Stimulated activated naive CD8-positive, alpha-beta T cell treated with anti-CD3 and anti-CD28 coated beads, Interleukin-15, Interleukin-2, amounts not matched to agents 100 U/mL and 50 U/mL, for 24 hours (primary cell): Measurements from ENCODE around the gene PAEP.

ENCODE experiments used
- ATAC-seq: fragments of 150-1000 bp; cut with Tn5 transposase; one replicate; pipeline ENCODE4 v1.10.0; 2021
- DNase-seq: peaks from one replicate; pipeline ENCODE4 v3.0.0; 2021

PAEP gene

DNA sequence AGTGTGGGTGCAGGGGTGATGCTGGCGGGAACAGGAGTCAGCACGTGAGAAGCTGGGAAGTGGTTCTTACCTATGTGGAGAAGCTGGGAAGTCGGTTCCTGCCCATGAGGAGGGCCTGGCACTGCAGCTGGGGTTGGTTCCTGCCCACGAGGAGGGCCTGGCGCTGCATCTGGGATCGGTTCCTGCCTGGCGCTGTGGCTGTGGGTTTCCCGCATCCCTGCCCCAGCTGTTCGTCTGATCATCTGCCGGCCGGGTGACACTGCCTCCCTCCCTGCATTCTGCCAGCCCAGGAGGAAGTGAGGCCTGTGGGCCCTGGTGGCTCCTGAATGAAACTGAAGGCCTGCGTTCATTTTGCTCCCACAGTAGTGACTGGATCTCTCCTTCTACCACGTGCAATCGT lies 10.5 kb upstream of the PAEP start:
- DNase-seq (no peak), ATAC-seq (no peak)

DNA sequence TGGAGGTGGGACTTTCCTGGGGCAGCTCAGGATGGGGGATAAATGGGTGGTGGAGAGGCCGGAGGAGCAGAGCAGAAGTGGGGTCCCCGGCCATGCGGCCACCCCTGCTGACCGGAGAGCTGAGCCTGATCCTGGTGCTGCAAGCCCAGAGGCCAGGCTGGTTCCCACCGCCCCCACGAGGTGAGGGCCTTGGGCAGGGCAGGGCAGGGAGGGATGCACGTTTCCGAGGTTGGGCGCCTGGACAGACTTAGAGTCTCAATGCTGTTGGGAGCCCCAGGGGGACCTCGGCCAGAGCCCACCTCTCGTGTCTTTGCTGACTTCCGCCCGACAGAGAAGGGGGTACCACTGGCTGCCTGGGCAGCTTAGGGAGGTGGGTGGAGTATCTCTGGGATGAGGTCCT lies 10.1 kb upstream of the PAEP start:
- ATAC-seq (no peak), DNase-seq (no peak)

DNA sequence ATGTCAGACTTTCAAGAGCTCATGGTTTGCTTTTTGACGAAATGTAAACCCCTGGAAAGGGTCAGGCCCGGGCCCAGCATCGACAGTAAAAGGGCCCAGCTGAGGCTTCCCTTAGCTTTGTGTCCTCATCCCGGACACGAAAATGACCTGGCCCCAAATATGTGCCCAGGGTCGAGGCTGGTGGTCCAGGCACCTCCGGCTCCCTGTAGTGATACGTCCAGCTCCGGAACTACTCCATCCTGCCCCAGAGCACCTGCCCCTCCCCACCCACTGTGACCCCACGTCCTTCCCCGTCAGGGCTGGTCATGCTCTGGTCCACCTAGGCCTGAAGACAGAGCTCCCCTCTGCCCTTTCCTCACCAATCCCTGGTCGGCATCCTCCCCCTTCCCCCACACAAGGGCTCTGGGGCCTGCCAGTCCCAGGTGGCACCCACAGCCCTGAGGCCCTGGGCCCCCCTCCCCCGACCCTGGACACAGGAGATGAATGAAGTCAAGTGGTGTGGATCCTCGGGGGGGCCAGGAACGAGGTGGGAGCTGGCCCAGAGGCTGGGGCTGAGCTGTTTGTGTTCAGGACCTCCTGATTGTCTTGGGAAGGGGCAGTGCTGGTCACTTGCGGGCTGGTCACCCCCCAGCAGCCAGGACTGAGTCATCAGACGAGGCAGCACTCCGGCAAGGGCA lies 9.4 kb upstream of the PAEP start:
- ATAC-seq: no peak
- DNase-seq: no peak

DNA sequence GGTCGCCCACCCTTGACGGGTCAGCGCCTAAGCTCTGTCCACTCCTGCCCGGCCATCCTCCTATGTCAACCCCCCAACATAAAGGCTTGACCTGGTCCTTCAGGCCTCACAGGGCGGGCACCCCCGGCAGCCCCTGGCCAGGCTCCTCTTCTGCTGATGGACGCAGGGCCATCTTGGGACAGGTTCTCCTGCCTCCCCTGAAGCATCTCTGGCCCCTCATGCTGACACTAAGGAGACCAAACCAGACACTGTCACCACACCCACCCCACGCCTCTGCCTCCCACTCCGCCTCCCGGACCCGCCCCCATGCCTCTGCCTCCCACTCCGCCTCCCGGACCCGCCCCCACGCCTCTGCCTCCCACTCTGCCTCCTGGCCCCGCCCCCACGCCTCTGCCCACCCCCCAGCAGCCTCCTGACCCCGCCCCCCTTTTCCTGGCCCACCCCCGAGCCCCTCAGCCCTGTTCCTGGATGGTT lies 8.8 kb upstream of the PAEP start:
- no peak for DNase-seq
- ATAC-seq: no peak

DNA sequence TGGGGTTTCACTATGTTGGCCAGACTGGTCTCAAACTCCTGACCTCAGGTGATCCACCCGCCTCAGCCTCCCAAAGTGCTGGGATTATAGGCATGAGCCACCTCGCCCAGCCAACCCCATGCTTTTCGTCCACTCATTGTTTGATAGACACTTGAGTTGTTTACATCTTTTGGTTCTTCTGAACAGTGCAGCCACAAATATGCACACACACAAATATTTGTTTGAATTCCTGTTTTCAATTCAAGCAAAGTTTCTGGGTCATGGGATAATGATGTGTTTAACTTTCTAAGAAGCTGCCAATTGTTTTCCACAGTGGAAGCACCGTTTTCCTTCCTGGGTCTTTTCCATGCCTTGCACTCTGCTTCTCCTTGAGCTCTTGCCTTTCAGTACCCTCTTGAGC lies 6.8 kb upstream of the PAEP start:
- ATAC-seq (no peak), DNase-seq (no peak)

DNA sequence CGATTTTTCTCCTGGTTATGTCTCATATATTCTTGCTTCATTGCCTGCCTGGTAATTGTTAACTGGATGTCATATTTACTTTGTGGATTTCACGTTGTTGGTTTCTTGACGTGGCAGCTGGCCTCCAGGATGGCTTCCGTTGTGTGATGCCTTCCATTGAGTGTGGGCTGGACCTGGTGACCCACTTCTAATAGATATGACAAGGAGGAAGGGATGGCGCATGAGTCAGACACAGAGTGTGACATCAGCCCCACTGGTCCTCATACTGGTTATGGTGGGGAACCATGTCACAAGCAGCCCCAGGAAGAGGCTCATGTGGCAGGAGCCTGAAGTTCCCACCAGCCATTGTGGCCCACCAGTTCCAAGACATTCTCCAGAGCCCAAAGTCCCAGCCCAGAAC lies 6.4 kb upstream of the PAEP start:
- ATAC-seq (no peak), DNase-seq (no peak)

DNA sequence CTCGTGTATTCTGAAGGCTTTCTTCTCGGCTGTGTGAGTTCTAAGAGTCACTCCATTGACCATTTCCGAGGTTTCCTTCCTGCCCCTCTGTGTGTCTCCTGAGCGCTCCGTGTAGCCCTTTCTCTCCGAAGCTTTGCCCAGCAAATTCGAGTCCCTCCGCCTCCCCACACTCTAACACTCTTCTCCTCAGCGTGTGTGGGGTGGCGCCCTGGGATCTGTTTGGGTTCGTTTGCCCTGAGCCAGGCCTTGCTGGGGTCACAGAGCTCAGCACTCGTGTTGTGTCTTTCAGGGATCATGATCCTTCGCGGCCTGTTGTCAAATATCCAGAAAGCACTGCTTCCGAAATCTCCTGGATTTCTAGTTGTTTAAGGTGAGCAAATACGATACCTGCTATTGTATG lies 5.6 kb upstream of the PAEP start:
- ATAC-seq (no peak), DNase-seq (no peak)

DNA sequence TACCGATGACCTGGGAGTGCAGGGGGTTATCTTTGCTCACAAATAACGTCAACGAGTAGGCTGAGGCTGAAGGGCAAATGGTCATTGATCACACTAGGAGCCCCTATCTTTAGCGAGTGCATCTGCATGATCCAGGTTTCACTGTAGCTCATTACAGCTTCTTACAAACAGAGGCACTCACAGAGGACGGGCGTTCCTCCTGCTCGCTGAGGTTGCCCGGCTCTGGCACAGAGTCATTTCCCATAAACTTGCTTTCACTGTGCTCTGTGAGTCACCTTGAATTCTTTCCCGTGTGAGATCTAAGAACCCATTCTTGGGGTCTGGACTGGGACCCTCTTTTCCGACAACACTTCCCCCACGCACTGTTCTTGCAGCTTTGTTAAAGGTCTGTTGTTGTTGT lies 1.9 kb upstream of the PAEP start:
- ATAC-seq: no peak
- DNase-seq: no peak

DNA sequence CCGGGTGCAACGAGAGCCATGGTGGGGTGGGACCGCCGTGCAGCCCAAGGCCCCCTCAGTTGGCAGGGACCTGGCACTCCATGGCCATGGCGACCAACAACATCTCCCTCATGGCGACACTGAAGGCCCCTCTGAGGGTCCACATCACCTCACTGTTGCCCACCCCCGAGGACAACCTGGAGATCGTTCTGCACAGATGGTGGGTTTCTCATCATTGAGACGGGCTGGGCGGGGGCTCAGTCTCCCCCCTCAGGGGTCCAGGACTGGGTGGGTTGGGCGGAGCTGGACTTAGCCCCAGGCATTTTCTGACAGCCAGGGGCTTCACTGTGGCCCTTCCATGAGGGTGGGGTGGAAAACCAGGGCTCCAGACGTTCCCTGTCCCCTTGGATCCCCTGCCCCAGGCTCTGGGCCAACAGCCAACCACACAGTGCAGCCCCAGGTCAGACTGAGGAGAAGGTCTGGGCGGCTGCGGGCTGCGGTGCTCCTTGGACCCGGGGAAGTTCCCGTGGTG lies 734 bp downstream of the PAEP start:
- DNase-seq: no peak
- ATAC-seq: no peak

DNA sequence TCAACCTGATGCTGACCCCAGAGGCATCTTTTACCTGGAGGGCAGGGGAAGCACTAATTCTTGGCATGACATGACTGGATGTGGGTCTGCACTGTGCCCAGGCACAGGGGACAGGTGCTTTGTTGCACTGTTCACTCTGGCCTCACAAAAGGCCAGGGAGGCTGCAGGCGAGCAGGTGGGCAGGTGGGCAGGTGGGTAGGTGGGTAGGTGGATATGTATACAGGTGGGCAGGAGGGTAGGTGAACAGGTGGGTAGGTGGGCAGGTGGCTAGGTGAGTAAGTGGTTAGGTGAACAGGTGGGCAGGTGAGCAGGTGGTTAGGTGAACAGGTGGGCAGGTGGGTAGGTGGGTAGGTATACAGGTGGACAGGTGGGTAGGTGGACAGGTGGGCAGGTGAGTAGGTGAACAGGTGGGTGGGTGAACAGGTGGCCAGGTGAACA lies 1.5 kb downstream of the PAEP start:
- DNase-seq: no peak
- no peak for ATAC-seq

DNA sequence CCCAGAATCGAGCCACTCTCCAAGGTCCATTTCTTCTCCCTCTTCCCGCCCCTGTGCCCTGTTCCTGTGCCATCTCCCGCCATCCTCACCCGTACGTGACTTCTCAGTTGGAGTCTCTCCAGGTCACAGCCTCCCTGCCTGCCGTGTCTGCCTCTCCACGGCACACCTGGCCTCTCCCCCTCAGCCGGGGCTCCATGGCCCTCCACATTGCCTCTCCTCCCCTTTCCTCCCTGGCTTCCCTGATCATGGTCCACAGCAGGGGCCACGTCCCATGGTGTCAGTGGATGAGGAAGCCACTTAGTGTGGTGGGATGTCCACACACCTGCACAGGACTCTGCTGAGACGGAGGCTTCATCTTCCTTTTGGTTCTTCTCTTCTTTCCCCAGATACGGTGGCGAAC lies 2.3 kb downstream of the PAEP start:
- ATAC-seq: no peak
- DNase-seq: no peak

DNA sequence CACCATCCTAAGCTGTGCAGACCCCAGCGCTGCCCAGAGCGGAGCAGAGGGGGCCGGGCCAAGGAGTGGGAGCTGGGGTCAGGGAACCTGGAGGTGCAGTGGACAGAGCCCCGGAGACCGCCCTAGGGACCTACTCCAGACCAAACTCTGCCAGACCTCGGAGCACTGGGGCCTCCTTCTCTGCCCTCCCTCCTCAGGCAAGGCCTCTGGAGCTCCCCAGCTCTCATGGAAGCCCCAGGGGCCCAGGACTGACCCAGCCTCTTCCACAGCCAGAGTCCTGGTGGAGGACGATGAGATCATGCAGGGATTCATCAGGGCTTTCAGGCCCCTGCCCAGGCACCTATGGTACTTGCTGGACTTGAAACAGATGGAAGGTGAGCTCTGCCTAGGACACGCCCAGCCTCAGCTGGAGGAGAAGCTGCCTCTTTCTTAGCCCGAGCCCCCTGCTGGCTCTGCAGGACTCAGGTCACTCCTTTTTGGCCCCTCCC lies 3.6 kb downstream of the PAEP start:
- DNase-seq (no peak), ATAC-seq (no peak)

DNA sequence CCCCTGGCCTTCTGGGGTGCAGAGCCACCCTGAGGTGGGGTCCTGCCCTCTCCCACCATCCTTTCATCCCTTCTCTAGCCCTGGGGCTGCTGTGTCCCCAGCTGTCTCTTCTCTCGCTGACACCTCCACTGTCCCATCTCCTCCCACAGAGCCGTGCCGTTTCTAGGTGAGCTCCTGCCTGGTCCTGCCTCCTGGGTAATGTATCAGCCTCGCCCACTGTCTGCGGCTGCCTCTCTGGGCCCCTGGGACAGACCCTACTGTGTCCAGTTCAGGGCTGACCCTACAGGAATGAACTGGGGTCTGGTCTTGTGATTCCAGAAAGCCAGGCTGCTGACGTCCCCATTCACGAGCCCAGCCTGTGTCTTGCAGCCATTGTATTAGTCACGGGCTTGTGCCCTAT lies 4.1 kb downstream of the PAEP start:
- ATAC-seq (no peak), DNase-seq (no peak)

DNA sequence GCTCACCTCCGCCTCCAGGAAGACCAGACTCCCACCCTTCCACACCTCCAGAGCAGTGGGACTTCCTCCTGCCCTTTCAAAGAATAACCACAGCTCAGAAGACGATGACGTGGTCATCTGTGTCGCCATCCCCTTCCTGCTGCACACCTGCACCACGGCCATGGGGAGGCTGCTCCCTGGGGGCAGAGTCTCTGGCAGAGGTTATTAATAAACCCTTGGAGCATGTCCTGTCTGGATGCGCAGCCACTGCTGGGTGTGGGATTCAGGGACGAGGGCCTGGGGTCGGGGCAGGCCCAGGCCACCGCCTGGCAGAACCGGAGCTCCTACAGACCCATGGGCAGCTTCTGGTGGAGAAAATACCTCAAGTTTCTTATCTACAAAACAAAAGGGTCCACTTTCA lies 5.0 kb downstream of the PAEP start:
- DNase-seq (no peak), ATAC-seq (no peak)

DNA sequence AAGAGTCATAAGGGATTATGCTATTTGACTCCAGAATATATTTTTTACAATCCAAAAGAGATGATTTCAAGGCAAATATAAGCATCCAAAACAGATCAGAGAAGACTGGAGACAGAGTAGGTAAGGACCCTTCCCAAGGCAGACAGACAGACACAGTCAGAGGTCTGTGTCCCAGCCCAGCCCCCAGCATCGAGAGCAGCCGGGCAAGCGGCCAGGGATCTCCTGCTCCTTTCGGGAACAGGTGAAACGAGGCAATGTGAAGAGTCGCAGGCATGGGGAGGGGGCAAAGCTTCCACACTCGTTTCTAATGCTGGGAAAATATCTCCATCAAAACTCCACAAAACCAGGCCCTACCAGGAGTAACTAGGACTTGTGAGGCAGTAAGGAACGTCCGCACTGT lies 5.8 kb downstream of the PAEP start:
- ATAC-seq (no peak), DNase-seq (no peak)

DNA sequence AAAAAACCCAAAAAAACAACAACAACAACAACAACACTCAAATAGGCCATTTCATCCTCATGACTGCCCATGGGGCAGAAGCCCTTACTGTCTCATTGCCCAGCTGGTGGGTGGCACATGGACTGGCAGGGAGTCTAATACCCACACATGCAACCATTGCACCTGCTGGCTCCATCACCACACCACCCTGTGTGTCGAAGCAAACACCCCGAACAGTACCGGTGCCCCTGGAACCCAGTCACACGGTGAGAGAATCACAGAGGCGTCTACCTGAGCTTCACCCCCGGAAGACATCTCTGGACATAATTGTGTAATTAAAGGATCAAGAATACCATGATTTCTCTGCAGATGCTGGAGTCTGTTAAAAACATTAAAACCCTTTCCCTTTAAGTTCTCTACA lies 6.5 kb downstream of the PAEP start:
- ATAC-seq: no peak
- DNase-seq: no peak

DNA sequence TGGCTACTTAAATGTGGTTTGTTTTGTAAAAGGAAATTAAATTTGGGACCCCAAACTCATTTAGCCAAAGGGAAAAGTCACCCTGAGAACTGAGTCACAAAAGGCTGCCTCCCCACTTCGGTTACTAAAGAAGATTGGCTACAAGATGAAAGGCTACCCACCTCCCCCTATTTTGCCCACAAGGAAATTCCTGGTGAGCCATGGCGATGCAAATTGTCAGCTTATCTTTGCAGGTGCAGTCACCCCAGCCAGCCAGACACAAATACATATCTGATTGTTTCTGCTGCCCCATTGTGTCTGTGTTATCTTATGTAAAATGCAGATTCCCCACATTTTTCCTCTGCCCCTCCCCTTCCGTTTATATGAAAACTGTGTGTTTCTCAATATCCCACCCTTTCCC lies 8.9 kb downstream of the PAEP start:
- DNase-seq (no peak), ATAC-seq (no peak)

DNA sequence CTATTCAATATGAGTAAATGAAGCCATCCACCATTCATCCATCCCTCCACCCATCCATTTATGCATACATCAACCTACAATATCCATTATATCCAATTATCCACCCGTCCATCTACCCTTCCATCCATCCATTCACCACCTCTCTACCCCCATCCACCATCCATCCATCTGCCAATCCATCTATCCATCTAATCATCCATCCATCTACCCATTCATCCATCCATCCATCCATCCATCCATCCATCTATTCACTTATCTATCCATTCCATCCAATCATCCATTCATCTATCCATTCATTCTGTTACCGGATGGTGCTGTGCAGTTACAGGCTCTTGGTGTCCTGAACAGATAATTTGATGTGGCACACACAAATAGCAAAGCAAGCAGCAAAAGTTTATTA lies 10.7 kb downstream of the PAEP start:
- DNase-seq: no peak
- ATAC-seq: no peak

DNA sequence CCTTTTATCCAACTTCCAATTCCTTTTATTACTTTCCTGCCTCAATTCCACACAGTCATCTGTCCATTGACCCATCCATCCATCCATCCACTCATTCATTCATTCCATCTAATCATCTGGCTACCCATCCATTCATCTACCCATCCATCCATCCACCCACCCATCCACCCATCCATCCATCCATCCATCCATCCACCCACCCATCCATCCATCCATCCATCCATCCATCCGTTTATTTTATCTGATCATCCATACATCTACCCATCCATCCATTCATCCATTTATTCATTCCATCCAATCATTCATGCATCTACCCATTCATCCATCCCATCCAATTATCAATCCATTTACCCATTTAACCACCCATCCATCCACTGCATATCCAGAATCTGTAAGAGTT lies 11.6 kb downstream of the PAEP start:
- ATAC-seq (no peak), DNase-seq (no peak)

DNA sequence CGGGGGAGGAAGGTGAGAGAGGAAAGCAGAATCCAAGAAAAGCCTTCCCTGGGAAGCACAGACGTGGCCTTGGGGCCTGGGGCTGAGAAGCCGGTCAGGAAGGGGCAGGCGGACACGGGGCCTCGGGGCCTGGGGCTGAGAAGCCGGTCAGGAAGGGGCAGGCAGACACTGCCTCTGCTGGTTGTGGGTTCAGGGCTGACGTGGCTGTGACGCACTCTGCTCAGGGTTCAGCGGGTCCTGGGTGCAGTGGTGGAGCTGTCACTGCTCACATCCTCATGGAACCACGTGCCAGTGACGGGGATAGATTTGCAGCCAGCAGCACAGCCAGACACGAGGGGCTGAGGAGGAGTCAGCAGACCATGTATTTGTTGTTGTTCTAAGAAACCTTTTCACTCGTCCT lies 12.8 kb downstream of the PAEP start:
- ATAC-seq: no peak
- DNase-seq: no peak

DNA sequence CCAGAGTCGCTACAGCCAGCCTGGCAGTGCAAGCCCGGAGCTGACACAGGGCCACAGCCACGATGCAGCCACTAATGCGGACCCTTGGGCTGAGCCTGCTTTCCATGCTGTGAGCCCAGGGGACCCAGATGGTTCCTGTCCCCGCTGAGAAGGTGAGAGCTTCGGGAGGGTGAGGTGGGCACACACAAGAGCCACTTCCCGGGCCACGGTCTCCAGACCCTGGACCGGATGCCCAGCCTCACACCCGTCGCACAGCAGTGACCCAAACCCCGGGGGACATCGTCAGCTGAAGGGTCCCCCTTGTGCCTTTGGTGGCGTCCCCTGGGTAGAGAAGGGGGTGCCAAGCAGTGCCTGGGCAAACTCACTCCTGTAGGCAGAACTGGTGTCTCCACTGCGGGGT lies 13.4 kb downstream of the PAEP start:
- DNase-seq: no peak
- no peak for ATAC-seq

DNA sequence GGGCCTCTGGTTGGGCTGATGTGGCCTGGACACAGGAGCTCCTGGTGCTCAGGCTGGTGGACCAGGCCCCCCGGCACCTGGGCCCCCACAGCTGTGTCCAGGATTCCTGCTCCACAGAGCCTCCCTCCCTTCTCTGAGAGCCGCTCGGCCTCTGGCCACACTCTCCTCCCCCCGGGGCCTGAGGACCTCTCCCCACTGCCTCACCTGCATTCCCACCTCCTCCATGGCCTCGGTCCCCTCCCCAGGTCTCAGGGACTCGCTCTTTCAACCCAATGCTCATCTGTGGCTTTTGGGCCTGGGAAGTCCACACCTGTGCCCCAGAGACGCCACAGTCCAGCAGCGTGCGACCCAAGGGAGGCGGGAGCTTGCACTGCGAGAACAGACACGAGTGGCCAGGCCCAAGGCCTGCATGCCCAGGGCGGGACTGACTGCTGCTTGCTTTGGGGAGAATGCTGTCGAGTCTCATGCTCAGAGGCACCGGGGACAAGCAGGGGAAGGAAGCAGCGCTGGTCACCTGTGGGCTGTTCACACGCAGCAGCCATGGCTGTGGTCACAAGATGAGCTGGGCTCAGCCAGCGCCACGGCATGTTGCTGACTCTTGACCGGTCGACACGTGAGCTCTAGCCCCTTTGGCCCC lies 14.6 kb downstream of the PAEP start:
- DNase-seq (no peak), ATAC-seq (no peak)

DNA sequence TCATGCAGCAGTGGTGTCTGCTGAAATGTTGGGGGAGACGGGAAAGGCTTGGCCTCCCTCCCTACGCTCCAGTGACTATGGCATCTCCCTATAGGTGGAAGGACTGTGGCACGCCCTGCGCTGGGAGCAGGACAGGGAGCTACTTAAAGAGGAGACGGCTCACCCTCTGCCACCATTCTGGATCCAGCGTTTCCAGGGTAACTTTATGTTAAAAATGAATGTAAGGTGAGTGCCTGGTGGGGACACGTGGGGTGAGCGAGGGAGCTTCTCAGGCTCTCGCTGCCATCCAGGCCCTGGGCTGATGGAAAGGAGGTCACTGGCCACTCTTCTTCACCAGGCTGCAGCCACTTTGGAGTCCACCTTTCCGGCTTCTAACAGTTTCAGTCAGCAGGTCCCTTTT lies 15.7 kb downstream of the PAEP start:
- ATAC-seq (no peak), DNase-seq (no peak)

DNA sequence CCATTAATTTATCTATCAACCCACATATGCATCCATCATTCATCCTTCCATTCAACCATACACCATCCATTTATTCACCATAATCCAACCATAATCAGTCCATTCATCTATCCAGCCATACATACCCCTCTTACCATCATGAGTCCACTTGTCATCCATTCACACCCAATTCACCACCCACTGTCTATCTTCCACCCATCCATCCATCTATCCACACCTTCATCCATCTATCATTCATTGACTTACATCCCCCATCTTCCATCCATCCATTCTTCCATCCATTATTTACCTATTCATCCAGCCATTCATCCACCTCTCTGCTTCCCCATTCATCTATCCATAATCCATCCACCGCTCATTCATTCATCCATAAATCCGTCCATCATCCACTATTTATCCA lies 17.8 kb downstream of the PAEP start:
- DNase-seq (no peak), ATAC-seq (no peak)
